BLaER1 (cell line): ENCODE data around the gene NIBAN1.
"Not testable (repeated sequence)": the region's sequence is repeated elsewhere in the genome, so short reads cannot be mapped to it uniquely, and the experiment has no call there.

Source experiments
- H3K27ac ChIP-seq: shearing (Covaris generic); formaldehyde crosslinking; 2 replicates; pipeline ENCODE4 v1.8.1; 2022
- H3K27me3 ChIP-seq: shearing (Covaris generic); formaldehyde crosslinking; 2 replicates; pipeline ENCODE4 v1.8.1; 2022
- H3K36me3 ChIP-seq: shearing (Covaris generic); formaldehyde crosslinking; 2 replicates; pipeline ENCODE4 v1.8.1; 2022
- H3K4me1 ChIP-seq: shearing (Covaris generic); formaldehyde crosslinking; 2 replicates; pipeline ENCODE4 v1.8.1; 2022
- H3K4me2 ChIP-seq: shearing (Covaris generic); formaldehyde crosslinking; 2 replicates; pipeline ENCODE4 v1.8.1; 2022
- H3K4me3 ChIP-seq: shearing (Covaris generic); formaldehyde crosslinking; 2 replicates; pipeline ENCODE4 v1.8.1; 2022
- H3K9ac ChIP-seq: shearing (Covaris generic); formaldehyde crosslinking; 2 replicates; pipeline ENCODE4 v1.8.1; 2022
- H3K9me3 ChIP-seq: shearing (Covaris generic); formaldehyde crosslinking; 2 replicates; pipeline ENCODE4 v1.8.1; 2022
- H4K20me1 ChIP-seq: shearing (Covaris generic); formaldehyde crosslinking; 2 replicates; pipeline ENCODE4 v1.8.1; 2022
- Cebpa-rat ChIP-seq: shearing (Covaris generic); IDR thresholded peaks from 2 replicates; pipeline ENCODE4 v1.8.1; 2022

The NIBAN1 gene, protein sequence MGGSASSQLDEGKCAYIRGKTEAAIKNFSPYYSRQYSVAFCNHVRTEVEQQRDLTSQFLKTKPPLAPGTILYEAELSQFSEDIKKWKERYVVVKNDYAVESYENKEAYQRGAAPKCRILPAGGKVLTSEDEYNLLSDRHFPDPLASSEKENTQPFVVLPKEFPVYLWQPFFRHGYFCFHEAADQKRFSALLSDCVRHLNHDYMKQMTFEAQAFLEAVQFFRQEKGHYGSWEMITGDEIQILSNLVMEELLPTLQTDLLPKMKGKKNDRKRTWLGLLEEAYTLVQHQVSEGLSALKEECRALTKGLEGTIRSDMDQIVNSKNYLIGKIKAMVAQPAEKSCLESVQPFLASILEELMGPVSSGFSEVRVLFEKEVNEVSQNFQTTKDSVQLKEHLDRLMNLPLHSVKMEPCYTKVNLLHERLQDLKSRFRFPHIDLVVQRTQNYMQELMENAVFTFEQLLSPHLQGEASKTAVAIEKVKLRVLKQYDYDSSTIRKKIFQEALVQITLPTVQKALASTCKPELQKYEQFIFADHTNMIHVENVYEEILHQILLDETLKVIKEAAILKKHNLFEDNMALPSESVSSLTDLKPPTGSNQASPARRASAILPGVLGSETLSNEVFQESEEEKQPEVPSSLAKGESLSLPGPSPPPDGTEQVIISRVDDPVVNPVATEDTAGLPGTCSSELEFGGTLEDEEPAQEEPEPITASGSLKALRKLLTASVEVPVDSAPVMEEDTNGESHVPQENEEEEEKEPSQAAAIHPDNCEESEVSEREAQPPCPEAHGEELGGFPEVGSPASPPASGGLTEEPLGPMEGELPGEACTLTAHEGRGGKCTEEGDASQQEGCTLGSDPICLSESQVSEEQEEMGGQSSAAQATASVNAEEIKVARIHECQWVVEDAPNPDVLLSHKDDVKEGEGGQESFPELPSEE

DNA sequence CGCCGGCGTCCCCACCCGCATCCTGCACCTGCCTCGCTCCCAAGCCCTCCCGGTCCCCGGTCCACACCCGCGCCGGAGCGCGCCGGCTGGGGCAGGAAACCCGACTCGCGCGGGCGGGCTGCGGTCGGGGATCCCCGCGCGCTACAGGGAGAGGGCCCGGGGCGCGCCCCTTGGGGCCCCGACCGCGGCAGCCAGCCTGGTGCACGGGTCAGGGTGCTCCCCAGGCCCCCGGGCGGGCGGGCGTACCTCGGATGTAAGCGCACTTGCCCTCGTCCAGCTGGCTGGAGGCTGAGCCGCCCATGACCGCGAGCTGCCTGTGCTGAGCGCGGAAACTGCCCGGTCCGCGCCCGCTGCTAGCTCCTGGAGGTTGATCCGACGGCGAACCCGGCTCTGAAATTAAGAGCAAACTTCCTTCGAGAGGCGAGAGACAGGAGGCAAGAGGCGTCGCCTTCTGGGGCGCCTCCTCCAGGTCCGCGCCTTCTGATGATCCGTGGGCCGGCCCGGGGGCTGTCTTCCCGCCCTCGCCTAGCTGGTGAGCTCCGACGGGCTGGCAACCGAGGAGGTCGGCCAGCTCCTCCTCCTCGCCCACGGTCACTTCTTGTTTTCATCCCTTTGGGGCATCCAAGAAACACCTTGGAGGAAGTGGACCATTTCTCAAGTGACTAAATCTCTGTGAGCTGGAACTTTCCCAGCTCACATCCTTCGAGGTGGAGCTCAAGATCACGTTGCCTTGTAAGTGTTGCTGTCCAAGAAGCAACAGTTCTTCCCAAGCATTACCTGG is at the start of gene NIBAN1:
TSS of gene NIBAN1 (minus strand) at position 453 of the 781 bp plus-strand sequence. CDS start at position 301, 152 bp downstream.
- 0 out of 2 replicates have a peak within 1 kb of the TSS, but pooled peaks have one; percentile 6 for H3K9ac ChIP-seq
- no peaks in the 10 kb centered on the region; the same call in 1 of the 2 replicates for H3K9me3 ChIP-seq
- TF ChIP-seq Cebpa-rat = no peak
- H3K4me2 ChIP-seq = peak within 1 kb of the TSS; percentile 98
- peaks cover 12% of the 10 kb centered on the region for H4K20me1 ChIP-seq
- peaks cover 51% of the 10 kb centered on the region for H3K27me3 ChIP-seq
- H3K4me3 ChIP-seq = peak within 1 kb of the TSS; percentile 68
- H3K4me1 ChIP-seq = peaks cover 13% of the 10 kb centered on the region
- no peak within 1 kb of the TSS for H3K27ac ChIP-seq
- H3K36me3 ChIP-seq = no peaks in the 10 kb centered on the region

DNA sequence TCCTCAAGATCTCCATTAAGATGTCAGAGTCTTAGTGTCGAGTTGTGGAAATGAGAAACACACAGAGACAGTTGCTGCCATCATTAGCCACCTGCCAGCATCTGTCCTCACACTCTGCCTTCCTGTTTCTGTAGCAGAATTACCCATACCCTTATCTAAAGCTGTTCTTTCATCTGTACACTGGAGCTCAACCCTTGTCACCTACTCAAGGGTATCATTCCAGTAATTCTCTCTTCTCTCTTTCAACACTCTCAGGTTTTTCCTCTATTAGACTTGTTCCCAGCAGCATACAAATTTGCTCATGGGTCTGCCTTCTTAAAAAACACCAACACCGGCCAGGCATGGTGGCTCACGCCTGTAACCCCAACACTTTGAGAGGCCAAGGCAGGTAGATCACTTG is 43.7 kb upstream of the NIBAN1 start:
- H3K9ac ChIP-seq = no peak overlapping the region
- no peaks in the 10 kb centered on the region for H3K36me3 ChIP-seq
- no peaks in the 10 kb centered on the region for H3K9me3 ChIP-seq
- H4K20me1 ChIP-seq = no peaks in the 10 kb centered on the region
- no peak for TF ChIP-seq Cebpa-rat
- H3K4me3 ChIP-seq = no peak overlapping the region
- no peak overlapping the region for H3K27ac ChIP-seq
- H3K4me1 ChIP-seq = no peaks in the 10 kb centered on the region
- H3K27me3 ChIP-seq = no peaks in the 10 kb centered on the region
- no peak overlapping the region for H3K4me2 ChIP-seq

- no peak overlapping the region for H3K9ac ChIP-seq
- no peaks in the 10 kb centered on the region for H3K9me3 ChIP-seq
- H3K27ac ChIP-seq = no peak overlapping the region
- H3K4me3 ChIP-seq = no peak overlapping the region
- H3K36me3 ChIP-seq = no peaks in the 10 kb centered on the region
- H3K4me1 ChIP-seq = no peaks in the 10 kb centered on the region
- no peak overlapping the region for H3K4me2 ChIP-seq
- no peaks in the 10 kb centered on the region for H4K20me1 ChIP-seq
- no peak for TF ChIP-seq Cebpa-rat
- H3K27me3 ChIP-seq = no peaks in the 10 kb centered on the region
These were observed 43.0 kb upstream of the NIBAN1 start for GRCh38 chr1:185017338-185017737.

- H3K9ac ChIP-seq = no peak overlapping the region
- H3K4me3 ChIP-seq = no peak overlapping the region
- no peaks in the 10 kb centered on the region for H3K36me3 ChIP-seq
- H3K27ac ChIP-seq = no peak overlapping the region
- no peaks in the 10 kb centered on the region for H3K27me3 ChIP-seq
- H3K9me3 ChIP-seq = no peaks in the 10 kb centered on the region
- no peak overlapping the region for H3K4me2 ChIP-seq
- no peaks in the 10 kb centered on the region for H3K4me1 ChIP-seq
- TF ChIP-seq Cebpa-rat = no peak
- H4K20me1 ChIP-seq = no peaks in the 10 kb centered on the region
These were observed 42.6 kb upstream of the NIBAN1 start for GRCh38 chr1:185016880-185017279.

DNA sequence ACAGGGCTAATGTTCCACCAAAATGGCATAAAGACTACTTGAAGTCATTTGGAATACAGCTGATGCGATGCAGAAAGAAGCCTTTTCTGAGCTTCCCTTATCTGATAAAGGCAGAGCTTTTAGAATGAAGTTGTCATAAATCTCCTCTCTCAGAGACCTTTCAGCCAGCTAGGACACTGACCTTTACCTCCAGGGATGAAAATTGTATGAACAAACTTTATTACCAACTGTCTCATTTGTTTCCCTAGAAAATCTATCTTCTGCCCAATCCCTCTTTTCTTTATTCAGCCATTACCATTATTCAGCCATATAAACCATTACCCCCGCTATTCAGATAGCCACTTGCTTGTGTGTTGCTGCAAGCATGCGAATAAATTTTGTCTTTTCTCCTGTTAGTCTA is 41.3 kb upstream of the NIBAN1 start:
- H3K4me3 ChIP-seq = no peak overlapping the region
- no peak for TF ChIP-seq Cebpa-rat
- no peak overlapping the region for H3K9ac ChIP-seq
- no peaks in the 10 kb centered on the region for H3K36me3 ChIP-seq
- H3K9me3 ChIP-seq = no peaks in the 10 kb centered on the region
- H3K27me3 ChIP-seq = no peaks in the 10 kb centered on the region
- H3K4me1 ChIP-seq = no peaks in the 10 kb centered on the region
- H3K4me2 ChIP-seq = no peak overlapping the region
- no peak overlapping the region for H3K27ac ChIP-seq
- no peaks in the 10 kb centered on the region for H4K20me1 ChIP-seq

GRCh38 chr1:185014941-185015340 is 40.6 kb upstream of the NIBAN1 start:
- Histone ChIP-seq H3K4me3 (no peak overlapping the region), H3K9me3 (no peaks in the 10 kb centered on the region), H3K9ac (no peak overlapping the region), H3K4me2 (no peak overlapping the region), H3K27ac (no peak overlapping the region), H3K27me3 (no peaks in the 10 kb centered on the region), H3K36me3 (no peaks in the 10 kb centered on the region), H3K4me1 (no peaks in the 10 kb centered on the region), H4K20me1 (no peaks in the 10 kb centered on the region)
- no peak for TF ChIP-seq Cebpa-rat

GRCh38 chr1:185010361-185010760 is 36.1 kb upstream of the NIBAN1 start:
- Histone ChIP-seq H3K27ac (no peak overlapping the region), H3K4me2 (no peak overlapping the region), H3K36me3 (no peaks in the 10 kb centered on the region), H3K27me3 (no peaks in the 10 kb centered on the region), H4K20me1 (no peaks in the 10 kb centered on the region), H3K9me3 (no peaks in the 10 kb centered on the region), H3K4me1 (no peaks in the 10 kb centered on the region), H3K9ac (no peak overlapping the region), H3K4me3 (no peak overlapping the region)
- no peak for TF ChIP-seq Cebpa-rat

- Histone ChIP-seq H4K20me1 (no peaks in the 10 kb centered on the region), H3K9me3 (no peaks in the 10 kb centered on the region), H3K9ac (no peak overlapping the region), H3K36me3 (no peaks in the 10 kb centered on the region), H3K4me1 (no peaks in the 10 kb centered on the region), H3K27ac (no peak overlapping the region), H3K4me3 (no peak overlapping the region), H3K27me3 (no peaks in the 10 kb centered on the region), H3K4me2 (no peak overlapping the region)
- no peak for TF ChIP-seq Cebpa-rat
These were observed 34.5 kb upstream of the NIBAN1 start for GRCh38 chr1:185008838-185009237.

- not testable (repeated sequence) for H3K4me1 ChIP-seq, H3K4me2 ChIP-seq, H3K27me3 ChIP-seq, H4K20me1 ChIP-seq, H3K4me3 ChIP-seq, H3K36me3 ChIP-seq, H3K9ac ChIP-seq, H3K9me3 ChIP-seq, H3K27ac ChIP-seq
These were observed 27.1 kb upstream of the NIBAN1 start for GRCh38 chr1:185001312-185001880.

DNA sequence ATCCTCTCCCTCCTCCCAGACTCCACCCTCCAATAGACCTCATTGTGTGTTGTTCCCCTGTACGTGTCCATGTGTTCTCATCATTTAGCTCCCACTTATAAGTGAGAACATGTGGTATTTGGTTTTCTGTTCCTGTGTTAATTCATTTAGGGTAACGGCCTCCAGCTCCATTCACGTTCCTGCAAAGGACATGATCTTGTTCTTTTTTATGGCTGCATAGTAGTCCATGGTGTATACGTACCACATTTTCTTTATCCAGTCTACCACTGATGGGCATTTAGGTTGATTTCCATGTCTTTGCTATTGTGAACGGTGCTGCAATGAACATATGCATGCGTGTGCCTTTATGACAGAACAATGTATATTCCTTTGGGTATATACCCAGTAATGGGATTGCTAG is 25.7 kb upstream of the NIBAN1 start:
- H3K36me3 ChIP-seq, H3K4me3 ChIP-seq, H3K9ac ChIP-seq, H3K4me1 ChIP-seq, H4K20me1 ChIP-seq, H3K27me3 ChIP-seq, H3K4me2 ChIP-seq, H3K9me3 ChIP-seq, H3K27ac ChIP-seq: not testable (repeated sequence)
